K562 (cell line): Measurements from ENCODE around the gene FLAD1.

Experiments used
- CEBPG ChIP-seq, 3 experiments: fragments of 200-800 bp in 1 of 3; sonication (Bioruptor generic) in 1 of 3; sonication (generic) in 1 of 3; formaldehyde crosslinking in 1 of 3; IDR thresholded peaks in 2 of 3; conservative IDR thresholded peaks in 1 of 3; 2 replicates each; pipeline versions ENCODE4 v1.6.1 to v1.8.0; 2016 to 2022; ENCODE audit warnings: missing compliant biosample characterization in 2 of 3, missing genetic modification characterization in 2 of 3, mild to moderate bottlenecking in 1 of 3, missing genetic modification reagents in 1 of 3
- GATA2 ChIP-seq: sonication (generic); formaldehyde crosslinking; IDR thresholded peaks from 2 replicates; pipeline ENCODE4 v1.4.0; 2020; ENCODE audit warnings: mild to moderate bottlenecking, missing genetic modification reagents
- HDAC1 ChIP-seq, 2 experiments: fragments of 450-650 bp; IDR thresholded peaks; 2 replicates each; pipeline ENCODE4 v1.6.1; 2016 to 2017; ENCODE audit warnings: inconsistent platforms in 1 of 2, mild to moderate bottlenecking in 1 of 2, moderate library complexity in 1 of 2
- POLR2A ChIP-seq: fragments of 450-650 bp; conservative IDR thresholded peaks from 2 replicates; pipeline ENCODE4 v1.6.1; 2016
- SIN3A ChIP-seq, 2 experiments: fragments of 150-350 bp in 1 of 2; IDR thresholded peaks; 2 replicates each; pipeline ENCODE4 v1.6.1; 2011 to 2016; ENCODE audit warnings: borderline replicate concordance in 2 of 2, low read depth in 2 of 2, low read length in 2 of 2, mild to moderate bottlenecking in 2 of 2, moderate library complexity in 2 of 2; ENCODE audit not compliant: control insufficient read depth in 1 of 2
- STAT5B ChIP-seq: fragments of 250-450 bp; sonication (Bioruptor Pico); IDR thresholded peaks from 2 replicates; pipeline ENCODE4 v1.8.0; 2021; ENCODE audit warnings: mild to moderate bottlenecking, inconsistent platforms
- TEAD1 ChIP-seq, 2 experiments: fragments of 450-650 bp in 1 of 2; sonication (generic) in 1 of 2; formaldehyde crosslinking; IDR thresholded peaks; 2 replicates each; pipeline versions ENCODE4 v1.4.0 to v1.8.0; 2020 to 2022; ENCODE audit warnings: mild to moderate bottlenecking in 2 of 2, missing genetic modification reagents in 1 of 2
- ZC3H4 ChIP-seq: sonication (generic); formaldehyde crosslinking; IDR thresholded peaks from 2 replicates; pipeline ENCODE4 v1.9.0; 2021; ENCODE audit warnings: missing genetic modification reagents, borderline replicate concordance
- TF ChIP-seq, protein P1 (sequence below), 3 experiments: IDR thresholded peaks in 2 of 3; conservative IDR thresholded peaks in 1 of 3; 2 replicates each; pipeline ENCODE4 v1.5.1; 2011 to 2012; ENCODE audit warnings: low read length in 3 of 3, mild to moderate bottlenecking in 3 of 3, control low read depth in 2 of 3, improper control_type of control experiment in 1 of 3, inconsistent platforms in 1 of 3, low read depth in 1 of 3, mixed read lengths in 1 of 3, moderate library complexity in 1 of 3; ENCODE audit not compliant: insufficient read depth in 2 of 3

- TF ChIP-seq STAT5B (CRISPR knock-in tag), result no peak
- no peak for TF ChIP-seq SIN3A (IDR thresholded peaks at IDR 0.05; ENCODE audit: borderline replicate concordance in 2 of 2, control insufficient read depth in 1 of 2, low read depth in 2 of 2, low read length in 2 of 2)
- no peak for TF ChIP-seq GATA2 (CRISPR knock-in tag)
- TF ChIP-seq TEAD1 (CRISPR knock-in tag; IDR thresholded peaks at IDR 0.05), result no peak
- TF ChIP-seq, protein P1, sequence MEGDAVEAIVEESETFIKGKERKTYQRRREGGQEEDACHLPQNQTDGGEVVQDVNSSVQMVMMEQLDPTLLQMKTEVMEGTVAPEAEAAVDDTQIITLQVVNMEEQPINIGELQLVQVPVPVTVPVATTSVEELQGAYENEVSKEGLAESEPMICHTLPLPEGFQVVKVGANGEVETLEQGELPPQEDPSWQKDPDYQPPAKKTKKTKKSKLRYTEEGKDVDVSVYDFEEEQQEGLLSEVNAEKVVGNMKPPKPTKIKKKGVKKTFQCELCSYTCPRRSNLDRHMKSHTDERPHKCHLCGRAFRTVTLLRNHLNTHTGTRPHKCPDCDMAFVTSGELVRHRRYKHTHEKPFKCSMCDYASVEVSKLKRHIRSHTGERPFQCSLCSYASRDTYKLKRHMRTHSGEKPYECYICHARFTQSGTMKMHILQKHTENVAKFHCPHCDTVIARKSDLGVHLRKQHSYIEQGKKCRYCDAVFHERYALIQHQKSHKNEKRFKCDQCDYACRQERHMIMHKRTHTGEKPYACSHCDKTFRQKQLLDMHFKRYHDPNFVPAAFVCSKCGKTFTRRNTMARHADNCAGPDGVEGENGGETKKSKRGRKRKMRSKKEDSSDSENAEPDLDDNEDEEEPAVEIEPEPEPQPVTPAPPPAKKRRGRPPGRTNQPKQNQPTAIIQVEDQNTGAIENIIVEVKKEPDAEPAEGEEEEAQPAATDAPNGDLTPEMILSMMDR (IDR thresholded peaks at IDR 0.05 in 2 of 3, conservative IDR thresholded peaks at IDR 0.05 in 1 of 3; ENCODE audit: insufficient read depth in 2 of 3, low read depth in 1 of 3, low read length in 3 of 3), result peak; percentile 35 to 39 (median 38); a peak in 3 of 6 replicates
- no peak for TF ChIP-seq CEBPG (CRISPR knock-in tag; IDR thresholded peaks at IDR 0.05)
- no peak for TF ChIP-seq CEBPG (tag; conservative IDR thresholded peaks at IDR 0.05 in 1 of 2, IDR thresholded peaks at IDR 0.05 in 1 of 2)
- TF ChIP-seq ZC3H4 (CRISPR knock-in tag), result no peak
- TF ChIP-seq POLR2A, result no peak
- no peak for TF ChIP-seq HDAC1 (IDR thresholded peaks at IDR 0.05)
Measured at GRCh38 chr1:154998201-154998780, 15.1 kb downstream of the FLAD1 start.
